Activated gamma-delta T cell treated with anti-CD3 and anti-CD28 coated beads, Interleukin-2, amount 50 U/mL, for 16 hours (primary cell): ENCODE data around the gene KIF26B.
"Not testable (repeated sequence)": the region's sequence is repeated elsewhere in the genome, so short reads cannot be mapped to it uniquely, and the experiment has no call there.

Experiments
- DNase-seq: peaks from one replicate; pipeline ENCODE4 v3.0.0-alpha.2; 2020; ENCODE audit warnings: low read depth

Gene KIF26B

GRCh38 chr1:245388687-245389086 is 233.9 kb downstream of the KIF26B start:
- no peak for DNase-seq

GRCh38 chr1:245389873-245390272 is 235.1 kb downstream of the KIF26B start:
- no peak for DNase-seq

- no peak for DNase-seq
Measured at GRCh38 chr1:245390975-245391374, 236.2 kb downstream of the KIF26B start.

- no peak for DNase-seq
Measured at GRCh38 chr1:245393694-245394093, 238.9 kb downstream of the KIF26B start.

- no peak for DNase-seq
Measured at GRCh38 chr1:245395680-245396079, 240.9 kb downstream of the KIF26B start.

- DNase-seq = no peak
Measured at GRCh38 chr1:245396615-245397014, 241.8 kb downstream of the KIF26B start.

- no peak for DNase-seq
Measured at GRCh38 chr1:245397771-245398170, 243.0 kb downstream of the KIF26B start.

- DNase-seq = no peak
Measured at GRCh38 chr1:245398180-245398579, 243.4 kb downstream of the KIF26B start.

GRCh38 chr1:245401881-245402587 is 247.2 kb downstream of the KIF26B start:
- DNase-seq = no peak

GRCh38 chr1:245402998-245403397 is 248.2 kb downstream of the KIF26B start:
- DNase-seq = not testable (repeated sequence)

- DNase-seq = no peak
Measured at GRCh38 chr1:245404527-245404926, 249.7 kb downstream of the KIF26B start.

GRCh38 chr1:245404952-245405351 is 250.2 kb downstream of the KIF26B start:
- no peak for DNase-seq

- DNase-seq = no peak
Measured at GRCh38 chr1:245406426-245406825, 251.6 kb downstream of the KIF26B start.

- no peak for DNase-seq
Measured at GRCh38 chr1:245407983-245408382, 253.2 kb downstream of the KIF26B start.

- no peak for DNase-seq
Measured at GRCh38 chr1:245409341-245410195, 254.8 kb downstream of the KIF26B start.

- DNase-seq = no peak
Measured at GRCh38 chr1:245411245-245412036, 256.7 kb downstream of the KIF26B start.

- no peak for DNase-seq
Measured at GRCh38 chr1:245412306-245412705, 257.5 kb downstream of the KIF26B start.

GRCh38 chr1:245416781-245417180 is 262.0 kb downstream of the KIF26B start:
- no peak for DNase-seq

- no peak for DNase-seq
Measured at GRCh38 chr1:245418077-245418476, 263.3 kb downstream of the KIF26B start.

GRCh38 chr1:245419461-245419978 is 264.7 kb downstream of the KIF26B start:
- no peak for DNase-seq

- no peak for DNase-seq
Measured at GRCh38 chr1:245419989-245420388, 265.2 kb downstream of the KIF26B start.

- no peak for DNase-seq
Measured at GRCh38 chr1:245420926-245421325, 266.1 kb downstream of the KIF26B start.
